HFFc6 (cell line): ENCODE measurements around the gene UAP1L1. TPM values are rescaled to one million over a fixed set of nuclear protein-coding genes. Genes with fewer than 3 reads are reported as not detected.
"Not testable (repeated sequence)": the region's sequence is repeated elsewhere in the genome, so short reads cannot be mapped to it uniquely, and the experiment has no call there.

Source experiments
- DNase-seq: peaks from one replicate; pipeline ENCODE4 v3.0.0-alpha.2; 2018
- H3K27ac Mint-ChIP-seq: 2 replicates; pipeline ENCODE4 v1.8.0; 2020; ENCODE audit warnings: mild to moderate bottlenecking, mixed read lengths
- H3K27me3 Mint-ChIP-seq: 2 replicates; pipeline ENCODE4 v1.8.0; 2021; ENCODE audit warnings: mild to moderate bottlenecking, moderate library complexity, mixed read lengths; ENCODE audit not compliant: insufficient read depth
- H3K36me3 Mint-ChIP-seq: 2 replicates; pipeline ENCODE4 v1.8.0; 2021; ENCODE audit warnings: low read depth, mixed read lengths
- H3K4me1 Mint-ChIP-seq: 2 replicates; pipeline ENCODE4 v1.8.0; 2020; ENCODE audit warnings: low read depth, mixed read lengths
- H3K4me3 Mint-ChIP-seq: 2 replicates; pipeline ENCODE4 v1.8.0; 2020; ENCODE audit warnings: mild to moderate bottlenecking, moderate library complexity, mixed read lengths
- H3K9me3 Mint-ChIP-seq: 2 replicates; pipeline ENCODE4 v1.8.0; 2020; ENCODE audit warnings: mild to moderate bottlenecking, mixed read lengths
- total RNA-seq, 6 experiments: library from RNA; stranded (reverse); fragmentation: NEBNext Ultra II Directional; extraction: Animal tissue kit (Norgen Biotek cat#: 25700); gene quantifications; 2 replicates in 1 of 6; 3 replicates in 5 of 6; pipeline ENCODE4 v1.2.3, GENCODE V29; 2021
- TF ChIP-seq, protein P1 (sequence below): fragments of 200-600 bp; sonication (generic); IDR thresholded peaks from 2 replicates; pipeline ENCODE4 v1.5.0; 2021; ENCODE audit warnings: antibody characterized with exemption, mild to moderate bottlenecking

UAP1L1 gene
- total RNA-seq, 6 experiments from 2014 or later: 9.4 to 13.1 (median 10.6) TPM

DNA sequence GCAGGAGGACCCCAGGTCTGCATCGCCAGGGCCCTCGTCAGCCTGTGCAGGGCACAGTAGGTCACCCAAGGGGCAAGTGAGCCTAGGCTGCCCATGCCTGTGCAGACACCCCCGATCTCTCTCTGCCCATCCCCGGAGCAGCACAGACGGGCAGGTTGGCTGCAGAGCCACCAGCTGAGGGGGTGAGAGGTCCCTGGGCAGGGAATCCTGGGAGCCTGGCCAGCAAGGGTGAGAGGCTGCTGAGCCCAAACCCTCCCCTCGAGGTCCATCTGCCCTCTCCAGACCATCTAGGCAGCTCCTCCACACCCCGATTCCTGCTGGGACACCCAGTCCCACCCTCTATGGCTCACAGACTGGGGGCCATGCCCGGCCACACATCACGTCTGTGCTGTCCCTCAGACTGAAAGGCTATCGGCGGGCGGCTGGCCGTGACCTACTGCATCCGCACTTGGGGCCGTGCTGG, 40.0 kb downstream of the UAP1L1 start:
- H3K27me3 Mint-ChIP-seq: no peaks in the 10 kb centered on the region; the same call in 1 of the 2 replicates
- H3K27ac Mint-ChIP-seq: no peak overlapping the region
- DNase-seq: no peak
- H3K9me3 Mint-ChIP-seq: no peaks in the 10 kb centered on the region
- TF ChIP-seq, protein P1, sequence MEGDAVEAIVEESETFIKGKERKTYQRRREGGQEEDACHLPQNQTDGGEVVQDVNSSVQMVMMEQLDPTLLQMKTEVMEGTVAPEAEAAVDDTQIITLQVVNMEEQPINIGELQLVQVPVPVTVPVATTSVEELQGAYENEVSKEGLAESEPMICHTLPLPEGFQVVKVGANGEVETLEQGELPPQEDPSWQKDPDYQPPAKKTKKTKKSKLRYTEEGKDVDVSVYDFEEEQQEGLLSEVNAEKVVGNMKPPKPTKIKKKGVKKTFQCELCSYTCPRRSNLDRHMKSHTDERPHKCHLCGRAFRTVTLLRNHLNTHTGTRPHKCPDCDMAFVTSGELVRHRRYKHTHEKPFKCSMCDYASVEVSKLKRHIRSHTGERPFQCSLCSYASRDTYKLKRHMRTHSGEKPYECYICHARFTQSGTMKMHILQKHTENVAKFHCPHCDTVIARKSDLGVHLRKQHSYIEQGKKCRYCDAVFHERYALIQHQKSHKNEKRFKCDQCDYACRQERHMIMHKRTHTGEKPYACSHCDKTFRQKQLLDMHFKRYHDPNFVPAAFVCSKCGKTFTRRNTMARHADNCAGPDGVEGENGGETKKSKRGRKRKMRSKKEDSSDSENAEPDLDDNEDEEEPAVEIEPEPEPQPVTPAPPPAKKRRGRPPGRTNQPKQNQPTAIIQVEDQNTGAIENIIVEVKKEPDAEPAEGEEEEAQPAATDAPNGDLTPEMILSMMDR: no peak
- H3K36me3 Mint-ChIP-seq: no peaks in the 10 kb centered on the region
- no peak overlapping the region for H3K4me3 Mint-ChIP-seq
- H3K4me1 Mint-ChIP-seq: peaks cover 6% of the 10 kb centered on the region; the same call in 1 of the 2 replicates

DNA sequence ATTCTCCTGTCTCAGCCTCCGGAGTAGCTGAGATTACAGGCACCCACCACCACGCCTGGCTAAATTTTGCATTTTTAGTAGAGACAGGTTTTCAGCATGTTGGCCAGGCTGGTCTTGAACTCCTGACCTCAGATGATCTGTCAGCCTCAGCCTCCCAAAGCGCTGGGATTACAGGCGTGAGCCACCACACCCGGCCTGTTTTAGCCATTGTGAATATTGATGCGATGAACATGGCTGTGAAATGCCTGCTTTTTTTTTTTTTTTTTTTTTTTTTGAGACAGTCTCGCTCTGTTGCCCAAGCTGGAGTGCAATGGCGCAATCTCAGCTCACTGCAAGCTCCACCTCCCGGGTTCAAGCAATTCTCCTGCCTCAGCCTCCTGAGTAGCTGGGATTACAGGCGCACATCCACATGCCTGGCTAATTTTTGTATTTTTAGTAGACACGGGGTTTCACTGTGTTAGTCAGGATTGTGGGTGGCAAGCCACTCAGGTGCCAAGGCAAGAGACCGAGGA, 40.8 kb downstream of the UAP1L1 start:
- not testable (repeated sequence) for DNase-seq, H3K27ac Mint-ChIP-seq, H3K27me3 Mint-ChIP-seq, H3K4me1 Mint-ChIP-seq, H3K4me3 Mint-ChIP-seq, H3K9me3 Mint-ChIP-seq, H3K36me3 Mint-ChIP-seq

DNA sequence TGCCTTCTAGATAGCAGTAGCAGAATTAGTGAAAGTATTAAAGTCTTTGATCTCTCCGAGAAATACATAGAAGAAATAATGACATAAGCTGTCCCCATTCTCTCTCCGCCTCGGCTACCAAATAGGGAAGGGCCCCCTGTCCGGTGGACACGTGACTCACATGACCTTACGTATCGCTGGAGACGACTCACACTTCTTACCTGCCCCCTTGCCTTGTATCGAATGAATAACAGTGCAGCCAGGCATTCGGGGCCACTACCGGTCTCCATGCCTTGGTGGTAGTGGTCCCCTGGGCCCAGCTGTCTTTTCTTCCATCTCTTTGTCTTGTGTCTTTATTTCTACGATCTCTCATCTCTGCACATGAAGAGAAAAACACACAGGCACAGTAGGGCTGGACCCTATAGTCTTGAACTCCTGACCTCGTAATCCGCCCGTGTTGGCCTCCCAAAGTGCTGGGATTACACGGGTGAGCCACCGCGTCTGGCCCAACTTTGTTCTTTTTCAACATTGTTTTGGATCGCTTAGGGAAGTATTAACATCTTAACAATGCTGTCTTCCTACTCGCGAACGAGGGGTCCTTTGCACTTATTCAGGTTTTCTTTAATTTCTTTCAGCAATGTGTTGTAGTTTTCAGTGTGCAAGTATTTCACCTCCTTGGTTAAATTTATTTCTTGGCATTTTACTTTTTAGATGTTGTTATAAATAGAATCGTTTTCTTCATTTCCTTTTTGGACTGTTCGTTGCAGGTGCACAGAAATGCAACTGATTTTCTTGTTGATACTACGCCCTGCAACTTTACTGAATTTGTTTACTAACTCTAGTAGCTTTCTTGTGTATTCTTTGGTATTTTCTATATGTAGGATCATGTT, 44.8 kb downstream of the UAP1L1 start:
- not testable (repeated sequence) for H3K27me3 Mint-ChIP-seq, H3K9me3 Mint-ChIP-seq, H3K4me3 Mint-ChIP-seq, H3K36me3 Mint-ChIP-seq, DNase-seq, H3K27ac Mint-ChIP-seq
- peaks cover 11% of the 10 kb centered on the region for H3K4me1 Mint-ChIP-seq

DNA sequence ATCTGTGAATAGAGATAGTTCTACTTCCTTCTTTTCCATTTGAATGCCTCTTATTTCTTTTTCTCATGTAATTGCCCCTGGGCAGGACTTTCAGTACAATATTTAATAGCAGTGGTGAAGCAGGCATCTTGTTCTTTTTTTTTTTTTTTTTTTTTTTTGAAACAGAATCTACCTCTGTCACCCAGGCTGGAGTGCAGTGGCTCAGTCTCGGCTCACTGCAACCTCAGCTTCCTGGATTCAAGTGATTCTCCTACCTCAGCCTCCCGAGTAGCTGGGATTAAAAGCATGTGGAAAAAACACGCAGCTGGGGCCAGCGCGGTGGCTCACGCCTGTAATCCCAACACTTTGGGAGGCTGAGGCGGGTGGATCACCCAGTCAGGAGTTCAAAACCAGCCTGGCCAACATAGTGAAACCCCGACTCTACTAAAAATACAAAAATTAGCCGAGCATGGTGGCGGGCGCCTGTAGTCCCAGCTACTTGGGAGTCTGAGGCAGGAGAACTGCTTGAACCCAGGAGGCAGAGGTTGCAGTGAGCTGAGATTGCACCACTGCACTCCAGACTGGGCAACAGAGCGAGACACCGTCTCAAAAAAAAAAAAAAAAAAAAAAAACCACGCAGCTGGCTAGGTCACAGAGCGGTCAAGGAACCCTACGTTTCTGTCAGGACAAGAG, 45.6 kb downstream of the UAP1L1 start:
- peaks cover 17% of the 10 kb centered on the region for H3K4me1 Mint-ChIP-seq
- not testable (repeated sequence) for H3K27ac Mint-ChIP-seq, H3K27me3 Mint-ChIP-seq, DNase-seq, H3K4me3 Mint-ChIP-seq, H3K9me3 Mint-ChIP-seq, H3K36me3 Mint-ChIP-seq

DNA sequence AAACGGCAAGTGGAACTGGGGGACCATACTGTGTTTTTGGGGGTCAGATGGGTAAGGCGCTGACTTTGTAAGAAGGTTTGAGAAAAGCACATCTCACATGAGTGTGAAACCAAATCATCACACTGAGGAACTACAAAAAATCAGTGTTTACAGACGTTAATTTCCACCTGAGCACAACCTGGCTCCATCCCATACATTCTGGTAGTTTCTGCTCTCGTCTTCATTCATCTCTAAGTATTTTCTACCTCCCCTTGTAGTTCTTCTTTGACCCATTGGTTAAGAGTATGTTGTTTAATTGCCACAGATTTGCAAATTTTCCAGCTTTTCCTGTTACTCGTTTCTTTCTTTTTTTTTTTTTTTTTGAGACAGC, 46.1 kb downstream of the UAP1L1 start:
- H3K4me3 Mint-ChIP-seq: no peak overlapping the region
- no peaks in the 10 kb centered on the region; the same call in none of the 2 replicates for H3K27me3 Mint-ChIP-seq
- H3K9me3 Mint-ChIP-seq: no peaks in the 10 kb centered on the region
- H3K27ac Mint-ChIP-seq: no peak overlapping the region
- TF ChIP-seq, protein P1: no peak
- no peak for DNase-seq
- H3K36me3 Mint-ChIP-seq: peaks cover 5% of the 10 kb centered on the region
- peaks cover 22% of the 10 kb centered on the region for H3K4me1 Mint-ChIP-seq

DNA sequence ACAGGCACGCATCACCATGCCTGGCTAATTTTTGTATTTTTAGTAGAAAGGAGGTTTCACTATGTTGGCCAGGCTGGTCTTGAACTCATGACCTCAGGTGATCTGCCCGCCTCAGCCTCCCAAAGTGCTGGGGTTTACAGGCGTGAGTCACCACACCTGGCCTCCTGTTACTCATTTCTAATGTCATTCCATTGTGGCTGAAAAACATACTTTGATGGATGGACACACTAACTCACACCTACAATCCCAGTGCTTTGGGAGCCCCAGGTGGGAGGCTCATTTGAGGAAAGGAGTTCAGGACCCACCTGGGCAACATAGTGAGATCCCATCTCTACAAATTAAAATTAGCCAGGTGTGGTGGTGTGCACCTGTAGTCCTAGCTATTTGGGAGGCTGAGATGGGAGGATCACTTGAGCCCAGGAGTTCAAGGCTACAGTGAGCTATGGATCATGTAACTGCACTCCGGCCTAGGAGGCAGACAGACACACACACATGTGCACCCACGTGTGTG, 46.7 kb downstream of the UAP1L1 start:
- not testable (repeated sequence) for H3K4me3 Mint-ChIP-seq, H3K27ac Mint-ChIP-seq, H3K27me3 Mint-ChIP-seq, H3K9me3 Mint-ChIP-seq, DNase-seq, H3K36me3 Mint-ChIP-seq
- peaks cover 27% of the 10 kb centered on the region for H3K4me1 Mint-ChIP-seq

DNA sequence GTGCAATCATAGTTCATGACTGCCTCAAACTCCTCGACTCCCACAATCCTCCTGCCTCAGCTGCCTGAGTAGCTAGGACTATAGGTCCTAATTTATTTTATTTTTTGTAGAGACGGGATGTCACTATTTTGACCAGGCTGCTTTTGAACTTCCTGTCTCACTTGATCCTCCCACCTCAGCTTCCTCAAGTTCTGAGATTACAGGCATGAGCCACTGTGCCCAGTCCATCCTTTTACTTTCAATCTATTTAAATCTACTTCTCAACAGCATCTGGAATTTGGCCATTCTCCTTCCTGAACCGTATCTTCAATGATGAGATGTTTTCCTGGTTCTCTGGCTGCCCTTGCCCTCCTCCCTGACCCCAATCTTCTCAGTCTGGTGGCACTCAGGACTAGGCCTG, 49.5 kb downstream of the UAP1L1 start:
- Mint-ChIP-seq H3K27ac (peak overlapping the region; percentile 48), H3K36me3 (peaks cover 10% of the 10 kb centered on the region), H3K9me3 (no peaks in the 10 kb centered on the region), H3K4me1 (peaks cover 27% of the 10 kb centered on the region), H3K4me3 (no peak overlapping the region), H3K27me3 (no peaks in the 10 kb centered on the region; the same call in none of the 2 replicates)
- TF ChIP-seq, protein P1: no peak
- DNase-seq: no peak
